ENCODE measurements around the gene RUFY3.
"Not testable (repeated sequence)": the region's sequence is repeated elsewhere in the genome, so short reads cannot be mapped to it uniquely, and the experiment has no call there.

Gene RUFY3

DNA sequence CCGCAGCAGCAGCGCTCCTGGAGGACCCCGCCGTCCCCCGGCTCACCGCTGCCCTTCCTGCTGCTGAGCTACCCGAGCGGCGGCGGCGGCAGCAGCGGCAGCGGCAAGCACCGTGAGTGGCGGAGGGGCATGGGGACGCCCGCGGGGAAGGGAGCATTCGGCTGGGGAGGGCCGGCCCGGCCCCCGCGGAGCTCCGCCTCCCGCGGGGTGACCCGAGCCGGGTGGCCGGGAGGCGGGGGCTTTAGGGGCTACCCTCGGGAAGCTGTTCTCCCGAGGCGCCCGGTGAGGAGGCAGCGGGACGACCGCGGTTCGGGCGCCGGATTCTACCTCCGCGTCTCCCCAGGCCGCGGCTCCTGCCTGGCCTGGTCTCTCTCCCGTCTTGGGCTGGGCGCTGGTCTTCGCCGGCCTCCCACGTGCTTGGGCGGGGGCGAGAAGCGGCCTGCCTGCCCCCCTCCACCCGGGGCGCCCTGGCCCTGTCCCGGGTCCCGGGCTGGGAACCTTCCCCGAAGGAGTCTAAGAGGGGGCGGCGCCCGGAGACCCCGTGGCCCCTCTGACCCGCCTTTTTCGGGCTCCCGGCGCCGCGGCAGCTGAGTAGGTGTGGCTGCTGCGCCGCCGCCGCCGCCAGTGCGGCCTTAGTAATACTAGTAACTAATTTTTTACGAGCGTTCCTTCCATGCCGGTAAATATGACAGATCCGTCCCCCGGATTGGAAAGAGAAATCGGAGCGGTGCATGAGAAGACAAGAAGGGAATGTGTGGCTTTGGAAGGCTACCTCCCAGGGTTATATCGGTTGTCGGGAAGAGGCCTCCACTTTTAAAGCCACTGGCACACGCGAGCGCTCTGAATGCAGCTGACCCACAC, 16.4 kb upstream of the RUFY3 start:
- no peak for DNase-seq (ENCODE audit: low read depth, low spot score)

DNA sequence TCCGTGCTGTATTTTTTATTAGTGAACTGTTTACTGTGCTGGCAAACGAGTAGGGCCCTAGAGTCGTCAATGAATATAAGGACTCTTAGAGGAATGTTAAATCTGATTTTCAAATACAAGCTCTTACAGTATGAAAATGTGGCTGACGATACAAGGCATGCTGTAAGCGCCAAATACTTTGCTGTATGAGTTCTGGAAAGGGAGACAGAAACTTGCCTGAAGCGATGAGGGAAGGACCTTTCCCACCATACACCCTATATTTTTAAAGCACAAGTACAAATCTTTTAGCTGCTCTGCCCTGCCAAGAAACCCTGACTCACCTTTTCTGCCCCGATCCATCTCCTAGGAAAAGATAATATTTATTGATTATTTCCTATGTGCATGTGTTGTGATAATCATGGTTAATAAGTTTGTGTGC, 15.7 kb upstream of the RUFY3 start:
- DNase-seq (ENCODE audit: low read depth, low spot score) = no peak

- DNase-seq (ENCODE audit: low read depth, low spot score) = no peak
Observed at GRCh38 chr4:70706516-70706915, 15.2 kb upstream of the RUFY3 start.

GRCh38 chr4:70709611-70710205, 12.1 kb upstream of the RUFY3 start:
- DNase-seq (ENCODE audit: low read depth, low spot score) = no peak

GRCh38 chr4:70711599-70711998, 10.2 kb upstream of the RUFY3 start:
- DNase-seq (ENCODE audit: low read depth, low spot score) = no peak

DNA sequence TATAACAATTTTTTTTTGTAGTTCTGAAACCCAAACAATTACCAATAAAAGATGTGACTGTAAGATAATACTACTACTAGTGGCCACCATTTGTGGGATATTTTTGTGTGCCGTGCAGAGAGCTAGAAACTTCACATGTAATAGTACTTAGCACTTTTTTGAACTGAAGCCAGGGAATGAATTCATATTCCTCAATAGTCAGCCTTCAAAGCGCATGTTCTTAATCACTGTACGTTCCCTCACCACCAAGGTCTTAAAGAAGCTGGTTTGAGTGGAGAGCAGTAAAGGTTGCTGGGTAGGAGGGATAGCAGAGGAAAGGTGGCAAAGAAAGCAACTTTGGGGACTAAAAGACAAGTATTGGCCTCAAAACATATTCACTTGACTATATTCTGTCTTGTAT, 9.6 kb upstream of the RUFY3 start:
- DNase-seq (ENCODE audit: low read depth, low spot score) = no peak

DNA sequence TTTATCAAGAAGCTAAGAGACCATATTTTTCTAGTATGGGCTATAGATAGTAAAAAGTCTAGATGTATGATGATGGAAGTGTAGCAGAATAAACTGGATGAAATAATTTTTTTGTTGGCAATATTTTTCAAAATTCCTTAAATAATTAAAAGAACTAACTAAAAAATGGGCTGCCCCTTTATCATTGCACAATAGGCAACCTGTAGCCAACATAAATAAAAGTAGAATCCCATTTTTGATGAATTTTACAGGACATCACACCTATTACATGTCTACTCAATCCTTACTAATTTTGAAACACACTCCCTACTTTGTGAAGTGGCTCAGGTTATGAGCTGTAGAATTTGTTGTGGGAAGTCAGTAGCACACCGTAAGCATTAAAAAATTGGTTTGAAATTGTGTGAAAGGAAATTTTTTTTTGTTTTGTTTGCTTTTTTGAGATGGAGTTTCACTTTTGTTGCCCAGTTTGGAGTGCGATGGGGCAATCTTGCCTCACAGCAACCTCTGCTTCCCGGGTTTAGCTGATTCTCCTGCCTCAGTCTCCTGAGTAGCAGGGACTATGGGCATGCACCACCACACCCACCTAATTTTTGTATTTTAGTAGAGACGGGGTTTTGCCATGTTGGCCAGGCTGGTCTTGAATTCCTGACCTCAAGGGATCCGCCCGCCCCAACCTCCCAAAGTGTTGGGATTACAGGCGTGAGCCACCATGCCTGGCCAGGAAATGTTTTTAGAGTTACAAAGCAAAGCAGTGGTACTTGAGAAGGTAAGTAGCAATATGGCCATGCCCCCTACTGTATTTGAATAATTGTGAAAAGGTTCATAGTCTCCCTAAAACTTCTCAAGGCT, 8.9 kb upstream of the RUFY3 start:
- DNase-seq (ENCODE audit: low read depth, low spot score) = no peak

DNA sequence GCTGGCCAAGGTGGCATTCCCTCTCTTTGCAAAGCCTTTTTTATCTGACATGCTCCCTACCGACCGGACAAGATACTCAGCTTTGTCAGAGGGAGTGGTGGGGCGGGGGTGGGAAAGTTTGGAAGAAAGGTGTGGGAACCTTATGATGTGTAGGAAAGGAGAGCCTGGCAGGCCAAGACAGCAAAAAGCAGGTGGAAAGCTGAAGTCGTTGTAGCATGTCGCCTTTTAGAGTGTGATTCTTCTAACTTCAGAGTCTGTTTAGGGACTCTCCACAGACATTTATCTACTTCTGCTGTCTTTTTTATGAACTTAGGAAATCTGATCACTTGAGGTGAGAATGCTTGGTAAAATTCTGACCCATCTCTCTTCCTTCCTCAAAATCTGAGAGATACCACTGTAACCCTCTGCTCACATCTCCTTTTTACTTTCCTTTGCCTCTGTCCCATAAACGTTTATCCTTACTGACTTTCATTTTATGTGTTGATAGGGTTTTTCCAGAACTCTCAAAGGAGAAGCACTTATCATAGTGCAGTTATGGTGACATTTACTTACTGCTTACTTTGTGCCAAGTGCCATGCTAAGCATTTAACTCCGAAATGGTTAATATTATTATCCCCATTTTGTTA, 8.2 kb upstream of the RUFY3 start:
- DNase-seq (ENCODE audit: low read depth, low spot score) = no peak

DNA sequence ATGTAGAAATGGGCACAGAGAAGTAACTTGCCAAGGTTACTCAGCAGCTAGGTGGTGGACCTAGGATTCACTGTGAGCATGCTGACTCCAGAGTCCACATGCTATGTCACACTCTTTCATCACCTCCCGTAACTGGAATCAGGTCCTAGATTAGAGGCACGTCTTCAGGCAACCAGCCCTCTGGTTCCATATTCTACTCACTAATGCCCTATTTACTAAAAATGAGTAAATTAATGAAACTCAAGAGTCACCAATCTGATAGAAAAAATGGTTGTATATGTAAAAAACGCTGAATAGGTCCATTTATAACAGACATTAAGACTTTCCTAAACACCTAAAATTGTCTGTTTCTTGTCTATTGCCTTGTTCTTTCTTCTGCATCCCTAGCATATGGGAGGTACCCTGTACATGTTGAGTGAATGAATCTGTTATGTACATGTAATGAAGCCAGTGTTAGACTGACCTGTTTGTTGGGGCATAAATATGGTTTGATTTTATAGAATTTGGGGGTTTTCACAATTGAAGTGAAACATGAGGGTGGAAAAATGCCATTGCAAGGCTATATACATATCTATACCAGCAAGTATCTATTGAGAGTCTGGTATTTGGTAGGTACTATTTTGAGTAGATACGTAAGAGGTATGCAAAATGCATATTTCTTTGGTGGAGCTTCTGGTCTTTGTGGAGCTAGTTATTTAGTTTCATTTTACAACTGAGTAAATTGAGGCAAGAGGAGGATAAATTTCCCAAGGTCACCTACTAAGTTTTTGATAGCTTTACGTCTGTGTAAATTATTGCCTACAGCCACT, 7.5 kb upstream of the RUFY3 start:
- no peak for DNase-seq (ENCODE audit: low read depth, low spot score)

DNA sequence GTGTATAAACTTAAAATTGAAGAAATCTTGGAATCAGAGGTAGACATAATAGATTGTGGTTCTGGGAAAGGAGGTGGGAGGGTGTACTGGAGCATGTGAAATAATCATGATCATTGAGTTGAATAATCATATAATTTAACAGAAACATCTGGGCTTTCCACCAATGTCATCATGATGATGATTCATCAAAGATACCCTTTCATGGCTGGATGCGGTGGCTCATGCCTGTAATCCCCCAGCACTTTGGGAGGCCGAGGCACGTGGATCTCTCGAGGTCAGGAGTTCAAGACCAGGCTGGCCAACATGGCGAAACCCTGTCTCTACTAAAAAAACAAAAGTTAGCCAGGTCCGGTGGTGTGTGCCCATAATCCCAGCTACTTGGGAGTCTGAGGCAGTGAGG, 6.7 kb upstream of the RUFY3 start:
- no peak for DNase-seq (ENCODE audit: low read depth, low spot score)

- DNase-seq (ENCODE audit: low read depth, low spot score) = no peak
Observed at GRCh38 chr4:70718811-70719604, 2.8 kb upstream of the RUFY3 start.

- no peak for DNase-seq (ENCODE audit: low read depth, low spot score)
Observed at GRCh38 chr4:70722199-70722791, 531 bp downstream of the RUFY3 start.

- DNase-seq (ENCODE audit: low read depth, low spot score) = no peak
Observed at GRCh38 chr4:70724463-70724862, 2.7 kb downstream of the RUFY3 start.

- DNase-seq (ENCODE audit: low read depth, low spot score) = no peak
Observed at GRCh38 chr4:70725633-70726032, 3.9 kb downstream of the RUFY3 start.

GRCh38 chr4:70726515-70726914, 4.8 kb downstream of the RUFY3 start:
- DNase-seq (ENCODE audit: low read depth, low spot score) = not testable (repeated sequence)

- DNase-seq (ENCODE audit: low read depth, low spot score) = no peak
Observed at GRCh38 chr4:70728091-70728490, 6.3 kb downstream of the RUFY3 start.

- DNase-seq (ENCODE audit: low read depth, low spot score) = not testable (repeated sequence)
Observed at GRCh38 chr4:70732878-70733277, 11.1 kb downstream of the RUFY3 start.

DNA sequence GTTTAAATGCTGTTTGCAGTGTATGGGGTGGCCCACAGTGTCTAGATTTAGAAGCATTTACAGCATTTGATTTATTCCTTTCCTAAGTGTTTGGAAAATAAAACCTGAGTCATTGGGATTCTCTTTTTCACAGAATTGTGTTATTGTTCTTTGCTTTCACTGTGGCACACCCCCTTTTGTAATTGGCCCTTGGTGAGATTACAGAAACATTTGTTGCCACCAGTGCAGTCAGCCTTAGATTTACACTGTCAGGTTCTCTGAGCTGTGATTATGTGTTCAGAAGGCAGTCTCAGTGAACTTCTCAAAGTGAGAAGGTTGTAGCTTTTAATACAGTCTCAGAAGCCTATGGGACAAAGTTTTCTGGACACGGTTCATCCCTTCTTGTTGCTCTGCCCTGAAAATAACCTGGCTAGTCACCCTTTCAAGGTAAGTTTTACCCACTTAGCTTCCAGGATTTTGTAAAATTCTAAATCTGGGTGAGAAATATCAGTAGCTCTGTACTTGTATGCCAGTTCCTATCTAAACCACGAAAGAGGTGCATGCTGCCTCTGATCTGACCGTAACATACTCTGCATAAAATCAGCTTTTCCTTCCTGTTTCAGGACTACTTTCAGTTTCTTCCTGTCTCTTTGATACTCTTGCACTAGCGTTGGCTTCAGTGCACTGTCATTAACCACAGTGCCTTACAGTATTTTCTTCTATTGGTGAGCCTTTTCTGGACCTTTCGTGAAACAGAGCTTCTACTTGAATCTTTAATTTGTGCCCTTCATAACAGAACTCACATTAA, 12.6 kb downstream of the RUFY3 start:
- no peak for DNase-seq (ENCODE audit: low read depth, low spot score)

DNA sequence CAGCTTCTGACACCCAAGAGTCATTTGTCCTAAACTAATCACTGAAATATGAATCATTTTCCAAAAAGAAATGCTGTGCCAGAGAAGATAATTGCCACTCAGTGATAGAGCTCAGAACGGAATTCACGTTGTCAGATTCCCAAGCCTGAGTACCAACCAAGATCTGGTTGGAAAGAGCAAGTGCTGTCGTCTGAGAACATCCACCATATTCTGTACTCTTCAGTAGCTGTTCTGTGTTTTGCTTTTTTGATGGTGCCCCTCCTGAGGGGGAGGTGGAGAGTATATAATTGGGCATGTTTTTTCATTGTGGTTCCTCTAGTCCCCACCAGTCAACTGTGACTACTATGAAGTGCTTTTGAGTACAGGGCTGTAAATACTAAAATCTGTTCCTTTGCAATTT, 13.2 kb downstream of the RUFY3 start:
- DNase-seq (ENCODE audit: low read depth, low spot score) = no peak
